Measurements from ENCODE around the gene TMCC3.
A peak's percentile ranks its signal among the peaks of the same experiment; 100 is the strongest.

The TMCC3 gene

DNA sequence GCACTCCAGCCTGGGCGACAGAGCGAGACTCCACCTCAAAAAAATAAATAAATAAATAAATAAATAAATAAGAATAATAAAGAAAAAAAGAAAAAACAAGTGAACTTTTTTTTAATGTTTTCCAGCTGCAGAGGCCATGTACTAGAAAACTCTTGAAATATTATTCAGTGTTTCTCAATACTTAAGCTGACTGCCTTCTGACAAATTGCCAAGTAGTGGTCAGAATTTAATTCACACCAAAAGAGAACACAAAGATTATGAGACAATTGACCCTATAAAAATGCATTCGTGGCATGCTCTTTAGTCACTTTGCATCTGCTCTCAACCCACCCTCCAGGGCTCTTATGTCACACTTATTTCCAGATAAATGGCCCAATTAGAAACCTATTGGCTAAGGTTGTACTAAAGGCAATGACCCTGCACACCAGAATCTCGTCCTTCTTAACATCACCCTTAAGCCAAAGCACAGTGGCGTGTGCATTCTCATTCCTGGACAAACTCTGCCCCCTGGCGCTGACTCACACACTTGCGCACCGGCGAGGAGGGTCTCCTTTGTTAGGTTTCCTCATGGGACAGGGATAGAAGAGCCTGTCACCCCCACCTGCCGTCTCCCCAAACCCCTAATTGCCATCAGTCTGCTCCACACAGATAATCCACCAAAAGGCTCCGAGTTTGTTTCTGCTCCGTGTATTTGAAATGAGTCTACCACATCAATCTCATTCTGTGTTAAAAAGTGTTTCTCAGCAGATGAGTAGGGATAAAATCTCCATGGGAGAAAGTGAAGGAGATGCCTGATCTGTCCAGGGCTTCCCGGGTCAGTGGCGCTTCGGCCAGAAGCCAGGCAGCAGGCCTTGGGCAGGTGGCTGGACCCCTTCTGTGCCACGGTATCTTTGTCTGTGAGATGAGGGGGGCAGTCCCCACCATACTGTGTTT lies 117.6 kb downstream of the TMCC3 start:
- DNase-seq (ENCODE audit: low read depth) = peak; percentile 49

DNA sequence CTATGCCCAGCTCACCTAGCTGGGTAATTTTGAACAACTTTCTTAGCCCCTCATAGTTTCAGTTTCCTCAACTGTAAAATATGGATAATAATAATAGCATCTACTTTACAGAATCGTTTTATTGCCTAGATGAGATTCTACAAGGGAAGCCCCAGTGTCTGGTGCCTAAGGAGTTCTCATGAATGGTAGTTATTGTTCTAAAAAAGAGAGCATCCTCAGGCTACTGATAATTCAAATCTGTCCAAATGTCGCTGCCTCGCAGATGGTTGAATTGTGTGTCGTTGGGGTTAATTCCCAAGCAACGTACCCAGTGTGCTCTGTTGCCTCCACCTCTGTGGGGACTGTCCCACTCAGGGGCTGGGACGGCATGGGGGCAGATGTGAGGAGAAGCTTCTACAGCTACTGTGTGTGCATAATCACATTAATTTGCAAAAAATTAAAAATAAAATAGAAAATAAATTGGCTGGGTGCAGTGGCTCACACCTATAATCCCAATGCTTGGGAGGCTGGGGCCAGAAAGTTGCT lies 119.1 kb downstream of the TMCC3 start:
- no peak for DNase-seq (ENCODE audit: low read depth)

DNA sequence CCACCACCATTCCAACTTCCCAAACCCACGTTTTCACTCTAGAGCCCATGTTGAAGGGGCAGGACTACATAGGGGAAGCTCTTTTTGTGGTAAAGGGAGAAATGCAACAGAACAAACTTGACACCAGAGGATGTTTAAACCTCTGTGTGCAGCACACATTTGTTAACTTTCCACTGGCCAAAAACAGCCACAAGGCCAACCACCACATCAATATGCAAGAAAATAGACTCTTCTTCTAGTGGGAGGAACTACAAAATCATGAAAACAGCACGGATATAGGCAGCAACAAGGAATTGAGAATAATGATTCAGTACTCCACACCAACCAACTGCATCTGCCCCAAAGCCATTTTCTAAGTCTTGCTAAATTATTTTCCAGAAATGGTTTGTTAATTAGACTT lies 124.4 kb downstream of the TMCC3 start:
- no peak for DNase-seq (ENCODE audit: low read depth)

Measured in stimulated activated CD8-positive, alpha-beta memory T cell treated with anti-CD3 and anti-CD28 coated beads, Interleukin-15, amount 100 ng/mL, for 1 hour (primary cell).